Testis (tissue), 5 donors: ENCODE measurements around the gene N4BP2L1. TPM values are rescaled to one million over a fixed set of nuclear protein-coding genes. Genes with fewer than 3 reads are reported as not detected.

Experiments
- DNase-seq: peaks from one replicate; pipeline ENCODE4 v3.0.0-alpha.2; 2019
- H3K27ac ChIP-seq, 2 donors: fragments of 200-600 bp; sonication (generic); one replicate each; pipeline ENCODE4 v1.5.1; 2019
- H3K27me3 ChIP-seq: fragments of 200-600 bp; sonication (generic); one replicate; pipeline ENCODE4 v1.5.1; 2019
- H3K36me3 ChIP-seq: fragments of 200-600 bp; sonication (generic); one replicate; pipeline ENCODE4 v1.5.1; 2017; ENCODE audit warnings: low read depth; ENCODE audit errors: missing control alignments
- H3K4me1 ChIP-seq: fragments of 200-600 bp; sonication (generic); one replicate; pipeline ENCODE4 v1.5.1; 2019
- H3K4me3 ChIP-seq, 2 donors: fragments of 200-600 bp; sonication (generic); one replicate each; pipeline ENCODE4 v1.5.1; 2017 to 2019
- H3K9me3 ChIP-seq: fragments of 200-600 bp; sonication (generic); one replicate; pipeline ENCODE4 v1.5.1; 2017
- CTCF ChIP-seq, 3 experiments: fragments of 450-650 bp in 2 of 3; fragments of 200-600 bp in 1 of 3; sonication (generic) in 1 of 3; IDR thresholded peaks; one replicate each; pipeline ENCODE4 v1.5.1; 2016 to 2019; ENCODE audit warnings: antibody characterized with exemption in 3 of 3, mild to moderate bottlenecking in 2 of 3, moderate library complexity in 1 of 3
- POLR2A ChIP-seq: fragments of 450-650 bp; IDR thresholded peaks from one replicate; pipeline ENCODE4 v1.6.1; 2017; ENCODE audit warnings: antibody characterized with exemption, mild to moderate bottlenecking, moderate library complexity
- WGBS, 2 donors: methylation state at CpG; one replicate each; pipeline ENCODE4 v1.1.5; 2018; 5-methylcytosine and 5-hydroxymethylcytosine counted together
- intact Hi-C: fragments of 100-400 bp; cut with DNase I; formaldehyde crosslinking; loops from one replicate; pipeline ENCODE4 v1.15.1; 2023; ENCODE audit warnings: low total_unique reads
- long read RNA-seq, 2 donors: transcript quantifications; one replicate each; lab custom pipeline, GENCODE V29; 2026
- polyA plus RNA-seq: library from polyadenylated mRNA; stranded (reverse); fragments of 350-450 nt; fragmentation: Illumina TruSeq; extraction: RNeasy Lipid Tissue Mini Kit (QIAGEN cat#74804); gene quantifications from one replicate; pipeline ENCODE4 v1.2.3, GENCODE V29; 2014; ENCODE audit warnings: low read depth, low replicate concordance; ENCODE audit not compliant: insufficient read depth
- total RNA-seq, 2 donors: library from RNA; depleted of rRNA; stranded (reverse); fragments of >200 nt; gene quantifications; one replicate each; pipeline ENCODE4 v1.2.3, GENCODE V29; 2016

N4BP2L1 gene
- total RNA-seq: 10 to 100 TPM; 12.8 to 13.6 TPM
- polyA plus RNA-seq: 8.3 TPM
- long read RNA-seq, donor 1, partial matches to known transcripts: 0 of 2 reads
- long read RNA-seq, donor 1, other reads (novel, unspliced or antisense): 0 of 2 reads
- long read RNA-seq, donor 2, partial matches to known transcripts: 0 of 3 reads
- long read RNA-seq, donor 2, other reads (novel, unspliced or antisense): 0 of 3 reads

GRCh38 chr13:32427852-32428580 is at the start of gene N4BP2L1:
TSS of gene N4BP2L1 (minus strand) at chr13:32428130. CDS start at chr13:32428082, 48 bp downstream.
- WGBS, 2 donors: 0 to 2% methylated on average over 11 to 37 of the region's 40 CpGs
- H3K4me1 ChIP-seq: peaks cover 7% of the 10 kb centered on the region
- no peaks in the 10 kb centered on the region for H3K36me3 ChIP-seq
- no peaks in the 10 kb centered on the region for H3K27me3 ChIP-seq
- TF ChIP-seq POLR2A (peak; percentile 41), CTCF (IDR thresholded peaks at IDR 0.05) (no peak)
- H3K27ac ChIP-seq: peak within 1 kb of the TSS; percentile 93 to 94
- intact Hi-C loops: no loop called here
- H3K4me3 ChIP-seq: peak within 1 kb of the TSS; percentile 81
- peak; percentile 82 for DNase-seq
- H3K9me3 ChIP-seq: no peaks in the 10 kb centered on the region

- 87 to 93% methylated on average over 5 of the region's 5 CpGs for WGBS, 2 donors
- TF ChIP-seq POLR2A: no peak
- no peak for TF ChIP-seq CTCF (IDR thresholded peaks at IDR 0.05)
- intact Hi-C loops: no loop called here
- H3K9me3 ChIP-seq: no peaks in the 10 kb centered on the region
- H3K4me3 ChIP-seq: no peak overlapping the region
- no peaks in the 10 kb centered on the region for H3K36me3 ChIP-seq
- no peak for DNase-seq
- H3K27ac ChIP-seq: no peak overlapping the region
- no peaks in the 10 kb centered on the region for H3K27me3 ChIP-seq
- peaks cover 8% of the 10 kb centered on the region for H3K4me1 ChIP-seq
Measured at GRCh38 chr13:32476892-32477291, 49.0 kb upstream of the N4BP2L1 start.

GRCh38 chr13:32476021-32476731 is 48.2 kb upstream of the N4BP2L1 start:
- Histone ChIP-seq H3K27ac (no peak overlapping the region), H3K4me3 (no peak overlapping the region), H3K27me3 (no peaks in the 10 kb centered on the region), H3K4me1 (peaks cover 15% of the 10 kb centered on the region), H3K9me3 (no peaks in the 10 kb centered on the region), H3K36me3 (no peaks in the 10 kb centered on the region)
- DNase-seq: no peak
- no peak for TF ChIP-seq CTCF (IDR thresholded peaks at IDR 0.05)
- TF ChIP-seq POLR2A: no peak
- 89 to 93% methylated on average over 2 of the region's 2 CpGs for WGBS, 2 donors
- intact Hi-C loops: no loop called here

GRCh38 chr13:32474999-32475792 is 47.3 kb upstream of the N4BP2L1 start:
- H3K4me3 ChIP-seq: no peak overlapping the region
- peaks cover 15% of the 10 kb centered on the region for H3K4me1 ChIP-seq
- no peaks in the 10 kb centered on the region for H3K27me3 ChIP-seq
- no peak overlapping the region for H3K27ac ChIP-seq
- no peak for TF ChIP-seq CTCF (IDR thresholded peaks at IDR 0.05)
- no peak for TF ChIP-seq POLR2A
- 68 to 70% methylated on average over 10 of the region's 10 CpGs for WGBS, 2 donors
- H3K36me3 ChIP-seq: no peaks in the 10 kb centered on the region
- intact Hi-C loops: no loop called here
- no peak for DNase-seq
- no peaks in the 10 kb centered on the region for H3K9me3 ChIP-seq
